ENCODE measurements around the gene ARL6IP5. TPM values are rescaled to one million over a fixed set of nuclear protein-coding genes. Genes with fewer than 3 reads are reported as not detected.

The ARL6IP5 gene
- total RNA-seq, 1 donor from 2014 or later = 86.2 TPM

GRCh38 chr3:69085168-69085832 lies 563 bp downstream of the ARL6IP5 start:
- DNase-seq (ENCODE audit: low spot score) = no peak
- Mint-ChIP-seq H3K36me3 (ENCODE audit: low read depth, unreplicated experiment) (peaks cover 2% of the 10 kb centered on the region), H3K4me3 (ENCODE audit: unreplicated experiment) (peak overlapping the region; percentile 96), H3K9me3 (ENCODE audit: unreplicated experiment) (no peaks in the 10 kb centered on the region), H3K4me1 (ENCODE audit: unreplicated experiment) (peaks cover 48% of the 10 kb centered on the region), H3K27me3 (ENCODE audit: unreplicated experiment) (peaks cover 9% of the 10 kb centered on the region), H3K27ac (ENCODE audit: unreplicated experiment) (peak overlapping the region; percentile 74)
- TF ChIP-seq CTCF (IDR thresholded peaks at IDR 0.05; ENCODE audit: unreplicated experiment) = no peak

GRCh38 chr3:69085833-69086722 lies 1.3 kb downstream of the ARL6IP5 start:
- H3K9me3 Mint-ChIP-seq (ENCODE audit: unreplicated experiment) = no peaks in the 10 kb centered on the region
- H3K27ac Mint-ChIP-seq (ENCODE audit: unreplicated experiment) = peak overlapping the region; percentile 48
- DNase-seq (ENCODE audit: low spot score) = no peak
- peaks cover 54% of the 10 kb centered on the region for H3K4me1 Mint-ChIP-seq (ENCODE audit: unreplicated experiment)
- H3K4me3 Mint-ChIP-seq (ENCODE audit: unreplicated experiment) = peak overlapping the region; percentile 96
- H3K27me3 Mint-ChIP-seq (ENCODE audit: unreplicated experiment) = peaks cover 9% of the 10 kb centered on the region
- no peak for TF ChIP-seq CTCF (IDR thresholded peaks at IDR 0.05; ENCODE audit: unreplicated experiment)
- peaks cover 2% of the 10 kb centered on the region for H3K36me3 Mint-ChIP-seq (ENCODE audit: low read depth, unreplicated experiment)

DNA sequence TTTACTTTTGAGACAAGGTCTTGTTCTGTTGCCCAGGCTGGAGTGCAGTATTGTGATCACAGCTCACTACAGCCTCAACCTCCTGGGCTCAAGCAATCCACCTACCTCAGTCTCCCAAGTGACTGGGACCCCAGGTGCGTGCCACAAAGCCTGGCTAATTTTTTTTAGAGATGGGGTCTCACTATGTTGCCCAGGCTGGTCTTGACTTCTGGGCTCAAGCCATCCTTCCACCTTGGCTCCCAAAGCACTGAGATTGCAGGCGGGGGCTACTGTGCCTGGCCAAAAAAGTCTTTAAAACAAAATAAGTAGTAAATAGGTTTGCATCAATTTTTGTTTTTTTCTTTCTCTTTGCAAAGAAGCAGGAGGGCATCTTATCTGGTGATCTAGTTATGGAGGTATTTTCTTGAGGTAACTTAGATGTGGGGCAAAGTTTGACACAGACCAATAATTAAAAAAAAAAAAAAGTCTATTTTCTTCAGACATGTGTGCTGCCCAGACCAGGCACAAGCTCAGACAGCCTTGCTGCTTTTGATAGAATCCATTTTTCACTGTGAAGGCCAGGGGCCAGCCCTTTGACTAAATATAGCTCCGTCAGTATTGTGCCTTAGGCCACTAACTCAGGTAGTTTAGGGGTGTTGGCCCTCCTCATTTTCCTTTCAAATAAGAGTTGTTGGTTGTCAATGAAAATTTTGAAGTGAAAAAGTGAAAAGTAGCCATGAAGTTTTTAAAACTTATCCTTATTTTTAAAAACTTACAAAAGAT lies 2.5 kb downstream of the ARL6IP5 start:
- Mint-ChIP-seq H3K4me3 (ENCODE audit: unreplicated experiment) (no peak overlapping the region), H3K27me3 (ENCODE audit: unreplicated experiment) (peaks cover 9% of the 10 kb centered on the region)
- TF ChIP-seq CTCF (IDR thresholded peaks at IDR 0.05; ENCODE audit: unreplicated experiment) = no peak

GRCh38 chr3:69088063-69088462 lies 3.3 kb downstream of the ARL6IP5 start:
- H3K27me3 Mint-ChIP-seq (ENCODE audit: unreplicated experiment) = peaks cover 9% of the 10 kb centered on the region
- DNase-seq (ENCODE audit: low spot score) = no peak
- peaks cover 60% of the 10 kb centered on the region for H3K4me1 Mint-ChIP-seq (ENCODE audit: unreplicated experiment)
- H3K4me3 Mint-ChIP-seq (ENCODE audit: unreplicated experiment) = peak overlapping the region; percentile 42
- no peak overlapping the region for H3K27ac Mint-ChIP-seq (ENCODE audit: unreplicated experiment)
- H3K36me3 Mint-ChIP-seq (ENCODE audit: low read depth, unreplicated experiment) = peaks cover 2% of the 10 kb centered on the region
- H3K9me3 Mint-ChIP-seq (ENCODE audit: unreplicated experiment) = no peaks in the 10 kb centered on the region
- TF ChIP-seq CTCF (IDR thresholded peaks at IDR 0.05; ENCODE audit: unreplicated experiment) = no peak

More for the DNA sequence above, 2.5 kb downstream of the ARL6IP5 start:
- Mint-ChIP-seq H3K9me3 (ENCODE audit: unreplicated experiment) (no peaks in the 10 kb centered on the region), H3K36me3 (ENCODE audit: low read depth, unreplicated experiment) (peaks cover 2% of the 10 kb centered on the region), H3K27ac (ENCODE audit: unreplicated experiment) (no peak overlapping the region), H3K4me1 (ENCODE audit: unreplicated experiment) (peaks cover 61% of the 10 kb centered on the region)
- DNase-seq (ENCODE audit: low spot score) = no peak

Data from endothelial cell (in vitro differentiated cells).